ENCODE data around the gene PHACTR1.

The PHACTR1 gene

GRCh38 chr6:13172291-13172690 lies 455.7 kb downstream of the PHACTR1 start:
- no peak for DNase-seq

GRCh38 chr6:13175087-13175486 lies 458.5 kb downstream of the PHACTR1 start:
- no peak for DNase-seq

GRCh38 chr6:13175759-13176158 lies 459.2 kb downstream of the PHACTR1 start:
- no peak for DNase-seq

GRCh38 chr6:13177664-13178063 lies 461.1 kb downstream of the PHACTR1 start:
- DNase-seq, result no peak

- no peak for DNase-seq
Measured at GRCh38 chr6:13178107-13178506, 461.5 kb downstream of the PHACTR1 start.

- no peak for DNase-seq
Measured at GRCh38 chr6:13180538-13180937, 464.0 kb downstream of the PHACTR1 start.

- no peak for DNase-seq
Measured at GRCh38 chr6:13181393-13181792, 464.8 kb downstream of the PHACTR1 start.

- DNase-seq, result no peak
Measured at GRCh38 chr6:13183415-13184088, 467.0 kb downstream of the PHACTR1 start.

- DNase-seq, result no peak
Measured at GRCh38 chr6:13184089-13184468, 467.5 kb downstream of the PHACTR1 start.

GRCh38 chr6:13184547-13184946 lies 468.0 kb downstream of the PHACTR1 start:
- no peak for DNase-seq

GRCh38 chr6:13186861-13187260 lies 470.3 kb downstream of the PHACTR1 start:
- DNase-seq, result no peak

- no peak for DNase-seq
Measured at GRCh38 chr6:13187692-13188091, 471.1 kb downstream of the PHACTR1 start.

GRCh38 chr6:13188306-13188705 lies 471.7 kb downstream of the PHACTR1 start:
- no peak for DNase-seq

GRCh38 chr6:13189710-13190109 lies 473.1 kb downstream of the PHACTR1 start:
- DNase-seq, result no peak

GRCh38 chr6:13190376-13190775 lies 473.8 kb downstream of the PHACTR1 start:
- DNase-seq, result no peak

GRCh38 chr6:13191461-13191860 lies 474.9 kb downstream of the PHACTR1 start:
- no peak for DNase-seq

- peak; percentile 7 for DNase-seq
Measured at GRCh38 chr6:13194852-13195251, 478.3 kb downstream of the PHACTR1 start.

- DNase-seq, result no peak
Measured at GRCh38 chr6:13195803-13196202, 479.2 kb downstream of the PHACTR1 start.

GRCh38 chr6:13198168-13198567 lies 481.6 kb downstream of the PHACTR1 start:
- DNase-seq, result no peak

- DNase-seq, result no peak
Measured at GRCh38 chr6:13201336-13201735, 484.8 kb downstream of the PHACTR1 start.

- DNase-seq, result no peak
Measured at GRCh38 chr6:13203145-13203544, 486.6 kb downstream of the PHACTR1 start.

- no peak for DNase-seq
Measured at GRCh38 chr6:13205106-13205505, 488.5 kb downstream of the PHACTR1 start.

GRCh38 chr6:13212096-13212495 lies 495.5 kb downstream of the PHACTR1 start:
- DNase-seq, result no peak

GRCh38 chr6:13212538-13212937 lies 496.0 kb downstream of the PHACTR1 start:
- DNase-seq, result no peak

GRCh38 chr6:13215390-13215789 lies 498.8 kb downstream of the PHACTR1 start:
- DNase-seq, result no peak

All from stimulated activated CD4-positive, alpha-beta T cell treated with anti-CD3 and anti-CD28 coated beads, Interleukin-4, amount 100 ng/mL, for 1 hour (primary cell).